ENCODE results near the gene UGT1A1.

Gene UGT1A1

GRCh38 chr2:233772153-233772552, 12.1 kb downstream of the UGT1A1 start:
- H3K4me3 ChIP-seq (ENCODE audit: low read length), result no peak overlapping the region
- TF ChIP-seq ZNF274 (IDR thresholded peaks at IDR 0.05; ENCODE audit: low read depth, low read length), result no peak

GRCh38 chr2:233772583-233772982, 12.5 kb downstream of the UGT1A1 start:
- TF ChIP-seq ZNF274 (IDR thresholded peaks at IDR 0.05; ENCODE audit: low read depth, low read length), result no peak
- H3K4me3 ChIP-seq (ENCODE audit: low read length), result no peak overlapping the region

- TF ChIP-seq ZNF274 (IDR thresholded peaks at IDR 0.05; ENCODE audit: low read depth, low read length), result no peak
- no peak overlapping the region for H3K4me3 ChIP-seq (ENCODE audit: low read length)
Observed at GRCh38 chr2:233773854-233774253, 13.8 kb downstream of the UGT1A1 start.

GRCh38 chr2:233775414-233775813, 15.3 kb downstream of the UGT1A1 start:
- TF ChIP-seq ZNF274 (IDR thresholded peaks at IDR 0.05; ENCODE audit: low read depth, low read length), result no peak
- H3K4me3 ChIP-seq (ENCODE audit: low read length), result no peak overlapping the region

- TF ChIP-seq ZNF274 (IDR thresholded peaks at IDR 0.05; ENCODE audit: low read depth, low read length), result no peak
- H3K4me3 ChIP-seq (ENCODE audit: low read length), result no peak within 1 kb of the TSS
Observed at GRCh38 chr2:233778030-233778429, 18.0 kb downstream of the UGT1A1 start, which contains the start of gene MROH2A. Gene MROH2A (plus strand): TSS chr2:233778330. CDS start chr2:233779359, 1,029 bp downstream.

GRCh38 chr2:233779722-233780121, 19.7 kb downstream of the UGT1A1 start:
- TF ChIP-seq ZNF274 (IDR thresholded peaks at IDR 0.05; ENCODE audit: low read depth, low read length), result no peak

GRCh38 chr2:233780771-233781170, 20.7 kb downstream of the UGT1A1 start:
- no peak for TF ChIP-seq ZNF274 (IDR thresholded peaks at IDR 0.05; ENCODE audit: low read depth, low read length)

More at GRCh38 chr2:233779722-233780121, 19.7 kb downstream of the UGT1A1 start:
- H3K4me3 ChIP-seq (ENCODE audit: low read length), result no peak overlapping the region

GRCh38 chr2:233789554-233789953, 29.5 kb downstream of the UGT1A1 start:
- no peak overlapping the region for H3K4me3 ChIP-seq (ENCODE audit: low read length)
- no peak for TF ChIP-seq ZNF274 (IDR thresholded peaks at IDR 0.05; ENCODE audit: low read depth, low read length)

More at GRCh38 chr2:233780771-233781170, 20.7 kb downstream of the UGT1A1 start:
- H3K4me3 ChIP-seq (ENCODE audit: low read length), result no peak overlapping the region

GRCh38 chr2:233791151-233791882, 31.2 kb downstream of the UGT1A1 start:
- TF ChIP-seq ZNF274 (IDR thresholded peaks at IDR 0.05; ENCODE audit: low read depth, low read length), result no peak
- no peak overlapping the region for H3K4me3 ChIP-seq (ENCODE audit: low read length)

GRCh38 chr2:233791883-233792329, 31.8 kb downstream of the UGT1A1 start:
- no peak overlapping the region for H3K4me3 ChIP-seq (ENCODE audit: low read length)
- TF ChIP-seq ZNF274 (IDR thresholded peaks at IDR 0.05; ENCODE audit: low read depth, low read length), result no peak

- no peak overlapping the region for H3K4me3 ChIP-seq (ENCODE audit: low read length)
- TF ChIP-seq ZNF274 (IDR thresholded peaks at IDR 0.05; ENCODE audit: low read depth, low read length), result no peak
Observed at GRCh38 chr2:233792720-233793119, 32.6 kb downstream of the UGT1A1 start.

- TF ChIP-seq ZNF274 (IDR thresholded peaks at IDR 0.05; ENCODE audit: low read depth, low read length), result no peak
- no peak overlapping the region for H3K4me3 ChIP-seq (ENCODE audit: low read length)
Observed at GRCh38 chr2:233793465-233794127, 33.5 kb downstream of the UGT1A1 start.

GRCh38 chr2:233794128-233794658, 34.1 kb downstream of the UGT1A1 start:
- no peak for TF ChIP-seq ZNF274 (IDR thresholded peaks at IDR 0.05; ENCODE audit: low read depth, low read length)
- no peak overlapping the region for H3K4me3 ChIP-seq (ENCODE audit: low read length)

- no peak for TF ChIP-seq ZNF274 (IDR thresholded peaks at IDR 0.05; ENCODE audit: low read depth, low read length)
- no peak overlapping the region for H3K4me3 ChIP-seq (ENCODE audit: low read length)
Observed at GRCh38 chr2:233795735-233796171, 35.7 kb downstream of the UGT1A1 start.

GRCh38 chr2:233796254-233796653, 36.2 kb downstream of the UGT1A1 start:
- no peak for TF ChIP-seq ZNF274 (IDR thresholded peaks at IDR 0.05; ENCODE audit: low read depth, low read length)

More at GRCh38 chr2:233796254-233796653, 36.2 kb downstream of the UGT1A1 start:
- H3K4me3 ChIP-seq (ENCODE audit: low read length), result no peak overlapping the region
